Fibroblast of skin of scalp (primary cell): ENCODE measurements around the gene CELF4.

Experiments used
- DNase-seq: peaks from one replicate; pipeline ENCODE4 v3.0.0-alpha.2; 2013

The CELF4 gene

GRCh38 chr18:37339701-37340215 is 225.8 kb downstream of the CELF4 start:
- no peak for DNase-seq

GRCh38 chr18:37336568-37337285 is 228.9 kb downstream of the CELF4 start:
- DNase-seq, result no peak

- DNase-seq, result no peak
Measured at GRCh38 chr18:37335409-37335736, 230.2 kb downstream of the CELF4 start.

- DNase-seq, result peak; percentile 72
Measured at GRCh38 chr18:37334631-37335408, 230.8 kb downstream of the CELF4 start.

GRCh38 chr18:37332628-37333420 is 232.8 kb downstream of the CELF4 start:
- DNase-seq, result no peak

GRCh38 chr18:37332219-37332618 is 233.4 kb downstream of the CELF4 start:
- DNase-seq, result no peak

GRCh38 chr18:37330173-37330572 is 235.4 kb downstream of the CELF4 start:
- peak; percentile 15 for DNase-seq

- no peak for DNase-seq
Measured at GRCh38 chr18:37328946-37329719, 236.5 kb downstream of the CELF4 start.

GRCh38 chr18:37327063-37327577 is 238.5 kb downstream of the CELF4 start:
- DNase-seq, result no peak

- DNase-seq, result peak; percentile 50
Measured at GRCh38 chr18:37322492-37323035, 243.0 kb downstream of the CELF4 start.

GRCh38 chr18:37321582-37322491 is 243.8 kb downstream of the CELF4 start:
- DNase-seq, result no peak

- DNase-seq, result no peak
Measured at GRCh38 chr18:37320317-37320716, 245.3 kb downstream of the CELF4 start.

- no peak for DNase-seq
Measured at GRCh38 chr18:37318360-37319355, 246.9 kb downstream of the CELF4 start.

GRCh38 chr18:37317486-37317885 is 248.1 kb downstream of the CELF4 start:
- no peak for DNase-seq

- no peak for DNase-seq
Measured at GRCh38 chr18:37316468-37316867, 249.1 kb downstream of the CELF4 start.

GRCh38 chr18:37315935-37316334 is 249.7 kb downstream of the CELF4 start:
- no peak for DNase-seq

- no peak for DNase-seq
Measured at GRCh38 chr18:37314534-37314933, 251.1 kb downstream of the CELF4 start.

- DNase-seq, result no peak
Measured at GRCh38 chr18:37313624-37314023, 252.0 kb downstream of the CELF4 start.

- DNase-seq, result no peak
Measured at GRCh38 chr18:37309861-37310260, 255.7 kb downstream of the CELF4 start.
